Panc1 (cell line): ENCODE results near the gene CALHM3. TPM values are rescaled to one million over a fixed set of nuclear protein-coding genes. Genes with fewer than 3 reads are reported as not detected.

ENCODE experiments used
- ATAC-seq: fragments of 200-7000 bp; cut with Tn5 transposase; 2 replicates; pipeline ENCODE4 v1.9.1; 2020; ENCODE audit warnings: mild to moderate bottlenecking, moderate library complexity
- BruUV-seq: library from RNA; stranded (reverse); fragments of 400-500 nt; replicated peaks from 2 replicates; lab custom pipeline; 2021; lab: Mats Ljungman, UMichigan
- CTCF ChIA-PET: fragments of 300-600 bp; sonication (Branson Sonifier 250); formaldehyde crosslinking; loops from one replicate; lab custom pipeline; 2022; ENCODE audit warnings: antibody characterized with exemption; lab: Charles Lee
- POLR2A ChIA-PET: fragments of 300-600 bp; sonication (Branson Sonifier 250); formaldehyde crosslinking; loops from one replicate; lab custom pipeline; 2022; ENCODE audit warnings: antibody characterized with exemption; lab: Charles Lee
- DNase-seq: peaks from one replicate; pipeline ENCODE4 v3.0.0-alpha.2; 2010; ENCODE audit warnings: low read depth, low spot score
- H3K27ac ChIP-seq: 2 replicates; pipeline ENCODE4 v1.5.1; 2011; ENCODE audit warnings: mild to moderate bottlenecking, low read length, inconsistent platforms
- H3K27me3 ChIP-seq: fragments of 200-500 bp; sonication (Bioruptor generic); 2 replicates; pipeline ENCODE4 v1.6.0; 2014; ENCODE audit warnings: low read length, inconsistent platforms; ENCODE audit not compliant: control insufficient read depth, insufficient read depth
- H3K36me3 ChIP-seq: fragments of 200-500 bp; sonication (Bioruptor generic); 2 replicates; pipeline ENCODE4 v1.5.1; 2014; ENCODE audit warnings: inconsistent platforms, mild to moderate bottlenecking, low read length, moderate library complexity; ENCODE audit not compliant: control insufficient read depth, insufficient read depth
- H3K4me1 ChIP-seq: 2 replicates; pipeline ENCODE4 v1.5.1; 2011; ENCODE audit warnings: inconsistent platforms, mild to moderate bottlenecking, low read length, moderate library complexity; ENCODE audit not compliant: control insufficient read depth, insufficient read depth
- H3K4me3 ChIP-seq, 2 experiments: 2 replicates each; pipeline ENCODE4 v1.5.1; 2011 to 2012; ENCODE audit warnings: low read depth in 2 of 2, low read length in 2 of 2, mild to moderate bottlenecking in 2 of 2, inconsistent platforms in 1 of 2, moderate library complexity in 1 of 2
- H3K9me3 ChIP-seq: fragments of 200-500 bp; sonication (Bioruptor generic); 2 replicates; pipeline ENCODE4 v1.5.1; 2014; ENCODE audit warnings: low read depth, mild to moderate bottlenecking, inconsistent platforms, low read length, moderate library complexity; ENCODE audit not compliant: control insufficient read depth, insufficient read depth
- POLR2AphosphoS5 ChIP-seq: IDR thresholded peaks from 2 replicates; pipeline ENCODE4 v1.6.1; 2012; ENCODE audit warnings: mild to moderate bottlenecking, low read depth, low read length, moderate library complexity
- SIN3A ChIP-seq: IDR thresholded peaks from 2 replicates; pipeline ENCODE4 v1.6.1; 2012; ENCODE audit warnings: low read depth, mild to moderate bottlenecking, low read length, moderate library complexity, borderline replicate concordance; ENCODE audit not compliant: insufficient read depth
- TCF7L2 ChIP-seq: IDR thresholded peaks from 2 replicates; pipeline ENCODE4 v1.6.1; 2011; ENCODE audit warnings: mild to moderate bottlenecking, low read depth, low read length, inconsistent platforms
- in situ Hi-C: cut with HindIII; loops from 2 replicates; pipeline ENCODE4 v1.10.0; 2016; ENCODE audit warnings: low sequenced_read_pairs, low pct_unique_long_range_greater_than_20kb
- intact Hi-C: fragments of 100-400 bp; cut with micrococcal nuclease; formaldehyde crosslinking; loops from one replicate; pipeline ENCODE4 v1.10.0; 2022; ENCODE audit not compliant: unreplicated experiment
- total RNA-seq: library from RNA; stranded (reverse); gene quantifications from one replicate; pipeline ENCODE4 v1.2.1, GENCODE V29; 2021; ENCODE audit not compliant: unreplicated experiment
- TF ChIP-seq, protein P1 (sequence below): fragments of 450-650 bp; IDR thresholded peaks from 2 replicates; pipeline ENCODE4 v1.5.1; 2017; ENCODE audit warnings: mild to moderate bottlenecking
- TF ChIP-seq, protein P2 (sequence below), 2 experiments: IDR thresholded peaks; 2 replicates each; pipeline ENCODE4 v1.6.1; 2011 to 2012; ENCODE audit warnings: low read depth in 2 of 2, control low read depth in 1 of 2, low read length in 1 of 2, mild to moderate bottlenecking in 1 of 2, moderate library complexity in 1 of 2; ENCODE audit not compliant: insufficient read depth in 1 of 2

The CALHM3 gene
- total RNA-seq, 1 experiment from 2014 or later, result not detected

- ChIA-PET CTCF (interaction anchor here (0.6 kb wide), 2 partner anchors 10 to 235 kb away, joined by 3 to 5 read pairs; no protein-coding TSS in a partner anchor), POLR2A (no interaction called here)
- DNase-seq (peak; percentile 20), ATAC-seq (peak; percentile 47)
- no peaks in the 10 kb centered on the region for H3K9me3 ChIP-seq
- in situ Hi-C loops, result no loop called here
- TF ChIP-seq, protein P1, sequence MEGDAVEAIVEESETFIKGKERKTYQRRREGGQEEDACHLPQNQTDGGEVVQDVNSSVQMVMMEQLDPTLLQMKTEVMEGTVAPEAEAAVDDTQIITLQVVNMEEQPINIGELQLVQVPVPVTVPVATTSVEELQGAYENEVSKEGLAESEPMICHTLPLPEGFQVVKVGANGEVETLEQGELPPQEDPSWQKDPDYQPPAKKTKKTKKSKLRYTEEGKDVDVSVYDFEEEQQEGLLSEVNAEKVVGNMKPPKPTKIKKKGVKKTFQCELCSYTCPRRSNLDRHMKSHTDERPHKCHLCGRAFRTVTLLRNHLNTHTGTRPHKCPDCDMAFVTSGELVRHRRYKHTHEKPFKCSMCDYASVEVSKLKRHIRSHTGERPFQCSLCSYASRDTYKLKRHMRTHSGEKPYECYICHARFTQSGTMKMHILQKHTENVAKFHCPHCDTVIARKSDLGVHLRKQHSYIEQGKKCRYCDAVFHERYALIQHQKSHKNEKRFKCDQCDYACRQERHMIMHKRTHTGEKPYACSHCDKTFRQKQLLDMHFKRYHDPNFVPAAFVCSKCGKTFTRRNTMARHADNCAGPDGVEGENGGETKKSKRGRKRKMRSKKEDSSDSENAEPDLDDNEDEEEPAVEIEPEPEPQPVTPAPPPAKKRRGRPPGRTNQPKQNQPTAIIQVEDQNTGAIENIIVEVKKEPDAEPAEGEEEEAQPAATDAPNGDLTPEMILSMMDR, result no peak
- TF ChIP-seq SIN3A (no peak), POLR2AphosphoS5 (no peak), TCF7L2 (no peak)
- TF ChIP-seq, protein P2, sequence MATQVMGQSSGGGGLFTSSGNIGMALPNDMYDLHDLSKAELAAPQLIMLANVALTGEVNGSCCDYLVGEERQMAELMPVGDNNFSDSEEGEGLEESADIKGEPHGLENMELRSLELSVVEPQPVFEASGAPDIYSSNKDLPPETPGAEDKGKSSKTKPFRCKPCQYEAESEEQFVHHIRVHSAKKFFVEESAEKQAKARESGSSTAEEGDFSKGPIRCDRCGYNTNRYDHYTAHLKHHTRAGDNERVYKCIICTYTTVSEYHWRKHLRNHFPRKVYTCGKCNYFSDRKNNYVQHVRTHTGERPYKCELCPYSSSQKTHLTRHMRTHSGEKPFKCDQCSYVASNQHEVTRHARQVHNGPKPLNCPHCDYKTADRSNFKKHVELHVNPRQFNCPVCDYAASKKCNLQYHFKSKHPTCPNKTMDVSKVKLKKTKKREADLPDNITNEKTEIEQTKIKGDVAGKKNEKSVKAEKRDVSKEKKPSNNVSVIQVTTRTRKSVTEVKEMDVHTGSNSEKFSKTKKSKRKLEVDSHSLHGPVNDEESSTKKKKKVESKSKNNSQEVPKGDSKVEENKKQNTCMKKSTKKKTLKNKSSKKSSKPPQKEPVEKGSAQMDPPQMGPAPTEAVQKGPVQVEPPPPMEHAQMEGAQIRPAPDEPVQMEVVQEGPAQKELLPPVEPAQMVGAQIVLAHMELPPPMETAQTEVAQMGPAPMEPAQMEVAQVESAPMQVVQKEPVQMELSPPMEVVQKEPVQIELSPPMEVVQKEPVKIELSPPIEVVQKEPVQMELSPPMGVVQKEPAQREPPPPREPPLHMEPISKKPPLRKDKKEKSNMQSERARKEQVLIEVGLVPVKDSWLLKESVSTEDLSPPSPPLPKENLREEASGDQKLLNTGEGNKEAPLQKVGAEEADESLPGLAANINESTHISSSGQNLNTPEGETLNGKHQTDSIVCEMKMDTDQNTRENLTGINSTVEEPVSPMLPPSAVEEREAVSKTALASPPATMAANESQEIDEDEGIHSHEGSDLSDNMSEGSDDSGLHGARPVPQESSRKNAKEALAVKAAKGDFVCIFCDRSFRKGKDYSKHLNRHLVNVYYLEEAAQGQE (IDR thresholded peaks at IDR 0.05; ENCODE audit: insufficient read depth in 1 of 2, low read depth in 2 of 2, low read length in 1 of 2), result no peak
- H3K27me3 ChIP-seq, result peaks cover 26% of the 10 kb centered on the region
- intact Hi-C loops, result no loop called here
- no TSS peak for BruUV-seq
- no peaks in the 10 kb centered on the region for H3K36me3 ChIP-seq
- H3K4me3 ChIP-seq, result no peak overlapping the region
- peaks cover 8% of the 10 kb centered on the region; the same call in 1 of the 2 replicates for H3K4me1 ChIP-seq
- H3K27ac ChIP-seq, result no peak overlapping the region
These were observed 12.8 kb upstream of the CALHM3 start for GRCh38 chr10:103491729-103492364.

GRCh38 chr10:103490986-103491314, 11.9 kb upstream of the CALHM3 start:
- Histone ChIP-seq H3K27me3 (peaks cover 18% of the 10 kb centered on the region), H3K4me3 (no peak overlapping the region), H3K4me1 (peaks cover 8% of the 10 kb centered on the region; the same call in 1 of the 2 replicates), H3K27ac (no peak overlapping the region), H3K36me3 (no peaks in the 10 kb centered on the region), H3K9me3 (no peaks in the 10 kb centered on the region)
- ChIA-PET CTCF (interaction anchor here (0.6 kb wide), 3 partner anchors 8 to 121 kb away, joined by 3 to 10 read pairs (median 3); no protein-coding TSS in a partner anchor), POLR2A (no interaction called here)
- intact Hi-C loops, result no loop called here
- ATAC-seq (0 out of 2 replicates have a peak, but pooled peaks have one; percentile 17), DNase-seq (no peak)
- no peak for TF ChIP-seq POLR2AphosphoS5
- no peak for TF ChIP-seq SIN3A
- no peak for TF ChIP-seq TCF7L2
- TF ChIP-seq, protein P2 (IDR thresholded peaks at IDR 0.05; ENCODE audit: insufficient read depth in 1 of 2, low read depth in 2 of 2, low read length in 1 of 2), result no peak
- TF ChIP-seq, protein P1, result no peak
- BruUV-seq, result no TSS peak
- in situ Hi-C loops, result no loop called here
